ENCODE data around the gene FEZF1. TPM values are rescaled to one million over a fixed set of nuclear protein-coding genes. Genes with fewer than 3 reads are reported as not detected.
"Not testable (repeated sequence)": the region's sequence is repeated elsewhere in the genome, so short reads cannot be mapped to it uniquely, and the experiment has no call there.

The FEZF1 gene
- total and polyA plus RNA-seq, 4 donors, result not detected

- no peak overlapping the region for H3K27ac ChIP-seq (ENCODE audit: low read depth in 1 of 2, low read length in 2 of 2)
- no peak for DNase-seq
- peaks cover 0 to 3% of the 10 kb centered on the region in 2 donors for H3K27me3 ChIP-seq (ENCODE audit: control insufficient read depth in 1 of 2, insufficient read depth in 2 of 2, low read length in 1 of 2)
- H3K4me1 ChIP-seq (ENCODE audit: control insufficient read depth in 1 of 2, insufficient read depth in 2 of 2, low read length in 2 of 2), result no peaks in the 10 kb centered on the region
- H3K4me3 ChIP-seq (ENCODE audit: low read length in 2 of 2), result no peak overlapping the region
- H3K9me3 ChIP-seq (ENCODE audit: control insufficient read depth, low read length), result no peaks in the 10 kb centered on the region
- intact Hi-C loops (cut with DNase I), result no loop called here
- 25% methylated on average over 2 of the region's 2 CpGs for WGBS, 2 donors
- no peak for ATAC-seq (ENCODE audit: low FRiP score)
- no peaks in the 10 kb centered on the region for H3K36me3 ChIP-seq (ENCODE audit: control insufficient read depth in 1 of 2, insufficient read depth in 2 of 2, low read length in 1 of 2)
Observed at GRCh38 chr7:122298131-122298530, 6.4 kb downstream of the FEZF1 start.

- no peak for ATAC-seq (ENCODE audit: low FRiP score)
- DNase-seq, result no peak
- no peak overlapping the region for H3K4me3 ChIP-seq (ENCODE audit: low read length in 2 of 2)
- intact Hi-C loops (cut with DNase I), result no loop called here
- H3K27ac ChIP-seq (ENCODE audit: low read depth in 1 of 2, low read length in 2 of 2), result no peak overlapping the region
- no peaks in the 10 kb centered on the region for H3K36me3 ChIP-seq (ENCODE audit: control insufficient read depth in 1 of 2, insufficient read depth in 2 of 2, low read length in 1 of 2)
- H3K4me1 ChIP-seq (ENCODE audit: control insufficient read depth in 1 of 2, insufficient read depth in 2 of 2, low read length in 2 of 2), result no peaks in the 10 kb centered on the region
- H3K9me3 ChIP-seq (ENCODE audit: control insufficient read depth, low read length), result peaks cover 8% of the 10 kb centered on the region
- peaks cover 0 to 2% of the 10 kb centered on the region in 2 donors for H3K27me3 ChIP-seq (ENCODE audit: control insufficient read depth in 1 of 2, insufficient read depth in 2 of 2, low read length in 1 of 2)
- WGBS, 2 donors, result 90 to 94% methylated on average over 2 of the region's 2 CpGs
Observed at GRCh38 chr7:122291189-122291588, 13.4 kb downstream of the FEZF1 start.

- DNase-seq, result no peak
- H3K4me1 ChIP-seq (ENCODE audit: control insufficient read depth in 1 of 2, insufficient read depth in 2 of 2, low read length in 2 of 2), result no peaks in the 10 kb centered on the region
- no peak overlapping the region for H3K27ac ChIP-seq (ENCODE audit: low read depth in 1 of 2, low read length in 2 of 2)
- 82 to 86% methylated on average over 1 of the region's 1 CpG for WGBS, 2 donors
- H3K9me3 ChIP-seq (ENCODE audit: control insufficient read depth, low read length), result peaks cover 8% of the 10 kb centered on the region
- H3K36me3 ChIP-seq (ENCODE audit: control insufficient read depth in 1 of 2, insufficient read depth in 2 of 2, low read length in 1 of 2), result no peaks in the 10 kb centered on the region
- intact Hi-C loops (cut with DNase I), result no loop called here
- H3K4me3 ChIP-seq (ENCODE audit: low read length in 2 of 2), result no peak overlapping the region
- no peak for ATAC-seq (ENCODE audit: low FRiP score)
- H3K27me3 ChIP-seq (ENCODE audit: control insufficient read depth in 1 of 2, insufficient read depth in 2 of 2, low read length in 1 of 2), result peaks cover 0 to 2% of the 10 kb centered on the region in 2 donors
Observed at GRCh38 chr7:122290476-122290875, 14.1 kb downstream of the FEZF1 start.

GRCh38 chr7:122289426-122289825, 15.1 kb downstream of the FEZF1 start:
- no peak for DNase-seq
- Histone ChIP-seq H3K36me3 (ENCODE audit: control insufficient read depth in 1 of 2, insufficient read depth in 2 of 2, low read length in 1 of 2) (no peaks in the 10 kb centered on the region), H3K4me1 (ENCODE audit: control insufficient read depth in 1 of 2, insufficient read depth in 2 of 2, low read length in 2 of 2) (no peaks in the 10 kb centered on the region), H3K27me3 (ENCODE audit: control insufficient read depth in 1 of 2, insufficient read depth in 2 of 2, low read length in 1 of 2) (peaks cover 0 to 2% of the 10 kb centered on the region in 2 donors), H3K9me3 (ENCODE audit: control insufficient read depth, low read length) (peaks cover 8% of the 10 kb centered on the region), H3K27ac (ENCODE audit: low read depth in 1 of 2, low read length in 2 of 2) (no peak overlapping the region), H3K4me3 (ENCODE audit: low read length in 2 of 2) (no peak overlapping the region)
- intact Hi-C loops (cut with DNase I), result no loop called here
- ATAC-seq (ENCODE audit: low FRiP score), result no peak
- 54 to 62% methylated on average over 1 of the region's 1 CpG for WGBS, 2 donors

GRCh38 chr7:122284608-122285007, 19.9 kb downstream of the FEZF1 start:
- DNase-seq; H3K27ac ChIP-seq (ENCODE audit: low read depth in 1 of 2, low read length in 2 of 2); H3K4me3 ChIP-seq (ENCODE audit: low read length in 2 of 2); H3K9me3 ChIP-seq (ENCODE audit: control insufficient read depth, low read length); intact Hi-C loops (cut with DNase I); H3K36me3 ChIP-seq (ENCODE audit: control insufficient read depth in 1 of 2, insufficient read depth in 2 of 2, low read length in 1 of 2); H3K4me1 ChIP-seq (ENCODE audit: control insufficient read depth in 1 of 2, insufficient read depth in 2 of 2, low read length in 2 of 2); ATAC-seq (ENCODE audit: low FRiP score); H3K27me3 ChIP-seq (ENCODE audit: control insufficient read depth in 1 of 2, insufficient read depth in 2 of 2, low read length in 1 of 2): not testable (repeated sequence)
- 83 to 90% methylated on average over 15 to 17 of the region's 24 CpGs for WGBS, 2 donors

- Histone ChIP-seq H3K36me3 (ENCODE audit: control insufficient read depth in 1 of 2, insufficient read depth in 2 of 2, low read length in 1 of 2) (no peaks in the 10 kb centered on the region), H3K4me1 (ENCODE audit: control insufficient read depth in 1 of 2, insufficient read depth in 2 of 2, low read length in 2 of 2) (no peaks in the 10 kb centered on the region), H3K9me3 (ENCODE audit: control insufficient read depth, low read length) (peaks cover 1% of the 10 kb centered on the region), H3K4me3 (ENCODE audit: low read length in 2 of 2) (no peak overlapping the region), H3K27me3 (ENCODE audit: control insufficient read depth in 1 of 2, insufficient read depth in 2 of 2, low read length in 1 of 2) (no peaks in the 10 kb centered on the region), H3K27ac (ENCODE audit: low read depth in 1 of 2, low read length in 2 of 2) (no peak overlapping the region)
- 85 to 86% methylated on average over 2 of the region's 2 CpGs for WGBS, 2 donors
- intact Hi-C loops (cut with DNase I), result no loop called here
- DNase-seq (no peak), ATAC-seq (ENCODE audit: low FRiP score) (no peak)
Observed at GRCh38 chr7:122273117-122273516, 31.4 kb downstream of the FEZF1 start.

- no peak for DNase-seq
- no peaks in the 10 kb centered on the region for H3K36me3 ChIP-seq (ENCODE audit: control insufficient read depth in 1 of 2, insufficient read depth in 2 of 2, low read length in 1 of 2)
- no peak for ATAC-seq (ENCODE audit: low FRiP score)
Observed at GRCh38 chr7:122269241-122269640, 35.3 kb downstream of the FEZF1 start.

GRCh38 chr7:122268101-122268500, 36.4 kb downstream of the FEZF1 start:
- DNase-seq (no peak), ATAC-seq (ENCODE audit: low FRiP score) (no peak)
- Histone ChIP-seq H3K27ac (ENCODE audit: low read depth in 1 of 2, low read length in 2 of 2) (no peak overlapping the region), H3K9me3 (ENCODE audit: control insufficient read depth, low read length) (no peaks in the 10 kb centered on the region), H3K27me3 (ENCODE audit: control insufficient read depth in 1 of 2, insufficient read depth in 2 of 2, low read length in 1 of 2) (no peaks in the 10 kb centered on the region), H3K4me3 (ENCODE audit: low read length in 2 of 2) (no peak overlapping the region), H3K4me1 (ENCODE audit: control insufficient read depth in 1 of 2, insufficient read depth in 2 of 2, low read length in 2 of 2) (no peaks in the 10 kb centered on the region), H3K36me3 (ENCODE audit: control insufficient read depth in 1 of 2, insufficient read depth in 2 of 2, low read length in 1 of 2) (no peaks in the 10 kb centered on the region)
- WGBS, 2 donors, result 30 to 32% methylated on average over 3 of the region's 3 CpGs
- intact Hi-C loops (cut with DNase I), result no loop called here

More at GRCh38 chr7:122269241-122269640, 35.3 kb downstream of the FEZF1 start:
- no peaks in the 10 kb centered on the region for H3K27me3 ChIP-seq (ENCODE audit: control insufficient read depth in 1 of 2, insufficient read depth in 2 of 2, low read length in 1 of 2)
- intact Hi-C loops (cut with DNase I), result no loop called here
- no peaks in the 10 kb centered on the region for H3K4me1 ChIP-seq (ENCODE audit: control insufficient read depth in 1 of 2, insufficient read depth in 2 of 2, low read length in 2 of 2)
- H3K27ac ChIP-seq (ENCODE audit: low read depth in 1 of 2, low read length in 2 of 2), result no peak overlapping the region
- 26 to 53% methylated on average over 1 of the region's 1 CpG for WGBS, 2 donors
- peaks cover 1% of the 10 kb centered on the region for H3K9me3 ChIP-seq (ENCODE audit: control insufficient read depth, low read length)
- H3K4me3 ChIP-seq (ENCODE audit: low read length in 2 of 2), result no peak overlapping the region

- DNase-seq (no peak), ATAC-seq (ENCODE audit: low FRiP score) (no peak)
- H3K36me3 ChIP-seq (ENCODE audit: control insufficient read depth in 1 of 2, insufficient read depth in 2 of 2, low read length in 1 of 2), result no peaks in the 10 kb centered on the region
- no peak overlapping the region for H3K4me3 ChIP-seq (ENCODE audit: low read length in 2 of 2)
- no peaks in the 10 kb centered on the region for H3K27me3 ChIP-seq (ENCODE audit: control insufficient read depth in 1 of 2, insufficient read depth in 2 of 2, low read length in 1 of 2)
- H3K27ac ChIP-seq (ENCODE audit: low read depth in 1 of 2, low read length in 2 of 2), result no peak overlapping the region
- intact Hi-C loops (cut with DNase I), result no loop called here
- H3K9me3 ChIP-seq (ENCODE audit: control insufficient read depth, low read length), result peaks cover 1% of the 10 kb centered on the region
- no peaks in the 10 kb centered on the region for H3K4me1 ChIP-seq (ENCODE audit: control insufficient read depth in 1 of 2, insufficient read depth in 2 of 2, low read length in 2 of 2)
- WGBS, 2 donors, result 43 to 51% methylated on average over 4 of the region's 4 CpGs
Observed at GRCh38 chr7:122262246-122262645, 42.3 kb downstream of the FEZF1 start.

Data from aorta (tissue), 5 donors.